ENCODE data around the gene DDX24. TPM values are rescaled to one million over a fixed set of nuclear protein-coding genes. Genes with fewer than 3 reads are reported as not detected.

The DDX24 gene
- total and polyA plus RNA-seq, 2 of the 8 experiments (the other 6 are each of a cell fraction or from before 2014, with no cell fraction given), result 89.0 to 201 TPM

- TF ChIP-seq SIX5 (IDR thresholded peaks at IDR 0.05; ENCODE audit: low read depth, low read length) (no peak), SP4 (IDR thresholded peaks at IDR 0.05; ENCODE audit: low read length) (no peak), ASH2L (IDR thresholded peaks at IDR 0.05; ENCODE audit: low read length) (peak; percentile 92), SP2 (IDR thresholded peaks at IDR 0.05; ENCODE audit: low read length) (peak; percentile 56), KDM4A (IDR thresholded peaks at IDR 0.05; ENCODE audit: low read depth, low read length, severe bottlenecking) (peak; percentile 79), TCF12 (IDR thresholded peaks at IDR 0.05; ENCODE audit: low read depth, low read length) (no peak), E2F6 (IDR thresholded peaks at IDR 0.05) (peak; percentile 34; the same call in 1 of the 2 replicates), POU5F1 (IDR thresholded peaks at IDR 0.05; ENCODE audit: low read depth, low read length) (no peak), SIN3A (conservative IDR thresholded peaks at IDR 0.05 in 1 of 2, IDR thresholded peaks at IDR 0.05 in 1 of 2; ENCODE audit: low read depth in 1 of 2, low read length in 2 of 2) (peak in 1 of 2 experiments; percentile 21; a peak in 1 of 4 replicates), SUZ12 (IDR thresholded peaks at IDR 0.05; ENCODE audit: low read length) (no peak), RFX5 (IDR thresholded peaks at IDR 0.05; ENCODE audit: borderline replicate concordance, low read depth, low read length) (no peak), TEAD4 (IDR thresholded peaks at IDR 0.05; ENCODE audit: low read depth, low read length) (no peak), FOSL1 (IDR thresholded peaks at IDR 0.05; ENCODE audit: insufficient read depth, low read depth, low read length) (no peak), EGR1 (IDR thresholded peaks at IDR 0.05; ENCODE audit: borderline replicate concordance, low read depth, low read length) (no peak), TAF1 (IDR thresholded peaks at IDR 0.05; ENCODE audit: low read depth, low read length) (peak; percentile 76), TAF7 (optimal IDR thresholded peaks at IDR 0.05; ENCODE audit: borderline replicate concordance, low read depth, low read length) (no peak), CBX8 (IDR thresholded peaks at IDR 0.05; ENCODE audit: borderline replicate concordance, low read depth, low read length) (no peak), PHF8 (conservative IDR thresholded peaks at IDR 0.05; ENCODE audit: low read depth, low read length) (peak; percentile 68; the same call in 1 of the 2 replicates), BCL11A (IDR thresholded peaks at IDR 0.05; ENCODE audit: low read depth in 2 of 2, low read length in 2 of 2) (no peak), BACH1 (IDR thresholded peaks at IDR 0.05; ENCODE audit: low read length) (no peak), POLR2AphosphoS5 (IDR thresholded peaks at IDR 0.05; ENCODE audit: low read depth, low read length) (peak; percentile 54; the same call in 1 of the 2 replicates), CTBP2 (IDR thresholded peaks at IDR 0.05; ENCODE audit: borderline replicate concordance, insufficient read depth, insufficient read length, low read length) (no peak), GABPA (IDR thresholded peaks at IDR 0.05; ENCODE audit: borderline replicate concordance, insufficient read depth, low read length) (peak; percentile 85), RBBP5 (IDR thresholded peaks at IDR 0.05; ENCODE audit: borderline replicate concordance, low read depth, low read length) (peak; percentile 79), CREB1 (IDR thresholded peaks at IDR 0.05) (peak; percentile 72)
These were observed at the start of gene DDX24, which contains the start of gene IFI27L1 (continued) for GRCh38 chr14:94080621-94081385.
